Tibial nerve (tissue), 4 donors: ENCODE data around the gene HS1BP3. TPM values are rescaled to one million over a fixed set of nuclear protein-coding genes. Genes with fewer than 3 reads are reported as not detected.

Source experiments
- DNase-seq, 2 donors: peaks; one replicate each; pipeline ENCODE4 v3.0.0-alpha.2; 2019; ENCODE audit warnings: low spot score in 2 of 2
- H3K27ac ChIP-seq, 4 donors: fragments of 200-600 bp; sonication (generic) in 3 of 4; one replicate each; pipeline ENCODE4 v1.5.1; 2017 to 2019; ENCODE audit warnings: mild to moderate bottlenecking in 1 of 4
- H3K27me3 ChIP-seq, 2 donors: fragments of 200-600 bp; sonication (generic) in 1 of 2; one replicate each; pipeline versions ENCODE4 v1.5.1 to v1.6.0; 2017 to 2019
- H3K36me3 ChIP-seq, 3 donors: fragments of 200-600 bp; sonication (generic); one replicate each; pipeline ENCODE4 v1.5.1; 2018 to 2019
- H3K4me1 ChIP-seq, 4 donors: fragments of 200-600 bp; sonication (generic) in 3 of 4; one replicate each; pipeline ENCODE4 v1.5.1; 2017 to 2019
- H3K4me3 ChIP-seq, 4 donors: fragments of 200-600 bp; sonication (generic) in 3 of 4; one replicate each; pipeline ENCODE4 v1.5.1; 2017 to 2019; ENCODE audit warnings: mild to moderate bottlenecking in 1 of 4, moderate library complexity in 1 of 4
- H3K9me3 ChIP-seq, 4 donors: fragments of 200-600 bp; sonication (generic) in 3 of 4; one replicate each; pipeline ENCODE4 v1.5.1; 2017 to 2019
- EP300 ChIP-seq, 2 donors: sonication (generic); formaldehyde crosslinking; IDR thresholded peaks; one replicate each; pipeline ENCODE4 v1.6.1; 2017; ENCODE audit warnings: antibody characterized with exemption in 2 of 2, mild to moderate bottlenecking in 1 of 2
- POLR2A ChIP-seq, 2 donors: fragments of 450-650 bp; IDR thresholded peaks; one replicate each; pipeline ENCODE4 v1.6.1; 2017; ENCODE audit warnings: antibody characterized with exemption in 2 of 2, mild to moderate bottlenecking in 2 of 2, moderate library complexity in 2 of 2
- WGBS, 2 donors: methylation state at CpG; one replicate each; pipeline ENCODE4 v1.1.5; 2018; 5-methylcytosine and 5-hydroxymethylcytosine counted together
- total RNA-seq, 4 donors: library from RNA; depleted of rRNA; stranded (reverse); fragments of >200 nt; gene quantifications; one replicate each; pipeline ENCODE4 v1.1.0, GENCODE V29; 2016
- TF ChIP-seq, protein P1 (sequence below), 5 experiments: fragments of 200-600 bp in 3 of 5; fragments of 450-650 bp in 2 of 5; sonication (generic) in 3 of 5; IDR thresholded peaks; one replicate each; pipeline ENCODE4 v1.5.1; 2016 to 2019; ENCODE audit warnings: antibody characterized with exemption in 5 of 5, mild to moderate bottlenecking in 3 of 5, moderate library complexity in 2 of 5

Gene HS1BP3
- total RNA-seq, 4 donors from 2014 or later = 24.5 to 45.9 (median 33.8) TPM

DNA sequence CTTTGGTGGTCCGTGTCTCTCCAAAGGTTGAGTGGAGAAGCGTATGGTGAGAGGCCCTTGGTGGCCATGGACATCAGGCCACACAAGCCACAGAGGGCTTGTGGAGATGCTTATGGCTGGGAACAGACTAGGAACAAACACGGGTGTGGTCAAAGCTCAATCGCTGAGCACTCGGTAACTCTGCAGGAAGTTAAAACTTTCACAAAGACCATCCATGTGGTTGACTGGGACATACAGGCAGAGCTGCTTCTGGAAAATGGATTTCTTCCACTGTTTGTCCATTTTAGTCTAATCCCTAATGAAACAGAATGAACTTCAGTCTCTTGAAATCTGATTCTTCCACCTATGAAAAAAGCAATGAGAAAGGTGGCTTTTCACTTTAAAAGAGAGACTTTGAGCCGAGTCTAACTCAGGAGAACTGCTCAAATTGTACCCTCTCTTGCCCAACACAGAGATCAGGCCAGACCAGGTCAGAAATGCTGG is 33.7 kb upstream of the HS1BP3 start:
- Histone ChIP-seq H3K4me3 (no peak overlapping the region), H3K27ac (no peak overlapping the region), H3K4me1 (no peaks in the 10 kb centered on the region), H3K9me3 (no peaks in the 10 kb centered on the region), H3K27me3 (no peaks in the 10 kb centered on the region), H3K36me3 (peaks cover 0 to 89% (median 0%) of the 10 kb centered on the region in 3 donors)
- no peak for DNase-seq
- 89 to 91% methylated on average over 6 of the region's 6 CpGs for WGBS, 2 donors
- TF ChIP-seq, protein P1, sequence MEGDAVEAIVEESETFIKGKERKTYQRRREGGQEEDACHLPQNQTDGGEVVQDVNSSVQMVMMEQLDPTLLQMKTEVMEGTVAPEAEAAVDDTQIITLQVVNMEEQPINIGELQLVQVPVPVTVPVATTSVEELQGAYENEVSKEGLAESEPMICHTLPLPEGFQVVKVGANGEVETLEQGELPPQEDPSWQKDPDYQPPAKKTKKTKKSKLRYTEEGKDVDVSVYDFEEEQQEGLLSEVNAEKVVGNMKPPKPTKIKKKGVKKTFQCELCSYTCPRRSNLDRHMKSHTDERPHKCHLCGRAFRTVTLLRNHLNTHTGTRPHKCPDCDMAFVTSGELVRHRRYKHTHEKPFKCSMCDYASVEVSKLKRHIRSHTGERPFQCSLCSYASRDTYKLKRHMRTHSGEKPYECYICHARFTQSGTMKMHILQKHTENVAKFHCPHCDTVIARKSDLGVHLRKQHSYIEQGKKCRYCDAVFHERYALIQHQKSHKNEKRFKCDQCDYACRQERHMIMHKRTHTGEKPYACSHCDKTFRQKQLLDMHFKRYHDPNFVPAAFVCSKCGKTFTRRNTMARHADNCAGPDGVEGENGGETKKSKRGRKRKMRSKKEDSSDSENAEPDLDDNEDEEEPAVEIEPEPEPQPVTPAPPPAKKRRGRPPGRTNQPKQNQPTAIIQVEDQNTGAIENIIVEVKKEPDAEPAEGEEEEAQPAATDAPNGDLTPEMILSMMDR (IDR thresholded peaks at IDR 0.05) = no peak
- TF ChIP-seq EP300 (IDR thresholded peaks at IDR 0.05) (no peak), POLR2A (IDR thresholded peaks at IDR 0.05) (no peak)

DNA sequence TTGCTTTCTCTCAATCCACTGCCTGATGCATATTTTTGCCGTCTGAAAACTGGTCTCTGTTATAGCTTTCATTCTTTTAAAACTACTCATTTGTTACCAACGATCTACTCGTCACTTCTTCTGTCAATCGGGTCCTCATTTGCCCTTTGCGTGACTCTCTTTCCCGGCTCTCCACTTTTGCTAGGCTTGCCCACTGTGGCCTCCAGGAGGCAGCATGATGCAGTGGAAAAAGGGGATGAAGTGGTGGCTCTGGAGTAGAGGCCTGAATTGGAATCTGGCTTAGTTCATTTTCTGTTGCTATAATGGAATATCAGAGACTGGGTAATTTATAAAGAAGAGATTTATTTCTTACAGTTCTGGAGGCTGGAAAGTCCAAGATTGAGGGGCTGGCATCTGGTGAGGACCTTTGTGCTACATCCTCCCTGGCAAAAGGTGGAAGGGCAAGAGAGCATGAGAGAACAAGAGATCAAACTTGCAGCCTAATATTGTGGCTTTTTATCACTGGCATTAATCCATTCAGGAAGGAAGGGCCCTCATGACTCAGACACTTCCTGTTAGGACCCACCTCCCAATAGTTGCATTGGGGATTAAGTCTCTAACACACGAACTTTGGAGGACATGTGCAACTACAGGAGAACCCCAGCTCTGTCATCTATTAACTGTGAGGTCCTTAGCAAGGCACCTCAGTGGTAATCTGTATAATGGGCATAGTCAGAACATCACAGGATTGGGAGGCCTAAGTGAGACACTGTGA is 31.4 kb upstream of the HS1BP3 start:
- DNase-seq = no peak
- Histone ChIP-seq H3K36me3 (peaks cover 0 to 69% (median 0%) of the 10 kb centered on the region in 3 donors), H3K4me3 (no peak overlapping the region), H3K27ac (no peak overlapping the region), H3K4me1 (no peaks in the 10 kb centered on the region), H3K27me3 (no peaks in the 10 kb centered on the region), H3K9me3 (no peaks in the 10 kb centered on the region)
- TF ChIP-seq, protein P1 (IDR thresholded peaks at IDR 0.05) = peak in 4 of 5 experiments; percentile 14 to 30 (median 16)
- no peak for TF ChIP-seq POLR2A (IDR thresholded peaks at IDR 0.05)
- 70 to 72% methylated on average over 7 of the region's 7 CpGs for WGBS, 2 donors

DNA sequence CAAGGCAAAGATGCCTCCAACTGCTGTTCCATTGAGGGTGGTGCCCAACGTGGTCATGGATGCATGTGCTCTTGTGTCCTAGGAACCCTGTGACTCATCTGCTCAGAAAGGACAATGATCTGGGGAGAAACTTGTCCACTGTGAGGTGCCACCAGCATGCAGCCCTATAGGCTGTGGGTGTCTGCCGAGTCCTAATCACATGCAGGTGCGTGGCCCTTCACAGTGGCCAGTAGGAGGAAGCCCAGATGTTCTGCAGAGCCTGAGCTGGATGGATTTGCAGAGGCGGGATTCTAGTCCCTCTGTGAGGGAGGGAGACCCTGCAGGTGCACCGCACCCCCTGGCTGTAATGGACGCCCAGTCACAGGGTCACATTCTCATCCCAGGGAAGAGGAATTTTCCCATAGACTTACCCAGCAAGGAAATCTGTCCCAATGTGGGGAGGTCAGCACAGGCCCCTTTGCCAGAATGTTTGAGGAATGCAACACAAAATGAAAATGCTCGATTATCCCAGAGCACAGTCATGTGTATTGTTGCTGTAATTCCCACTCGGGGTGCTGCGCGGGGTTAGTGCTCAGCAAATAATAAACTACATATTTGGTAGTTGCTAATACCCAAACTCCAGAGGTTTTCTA is 30.0 kb upstream of the HS1BP3 start:
- Histone ChIP-seq H3K9me3 (no peaks in the 10 kb centered on the region), H3K27ac (no peak overlapping the region), H3K27me3 (no peaks in the 10 kb centered on the region), H3K4me1 (no peaks in the 10 kb centered on the region), H3K4me3 (no peak overlapping the region), H3K36me3 (peaks cover 0 to 55% (median 0%) of the 10 kb centered on the region in 3 donors)
- TF ChIP-seq POLR2A (IDR thresholded peaks at IDR 0.05) (no peak), EP300 (IDR thresholded peaks at IDR 0.05) (no peak)
- TF ChIP-seq, protein P1 (IDR thresholded peaks at IDR 0.05) = no peak
- DNase-seq = no peak
- 65 to 75% methylated on average over 10 of the region's 10 CpGs for WGBS, 2 donors

DNA sequence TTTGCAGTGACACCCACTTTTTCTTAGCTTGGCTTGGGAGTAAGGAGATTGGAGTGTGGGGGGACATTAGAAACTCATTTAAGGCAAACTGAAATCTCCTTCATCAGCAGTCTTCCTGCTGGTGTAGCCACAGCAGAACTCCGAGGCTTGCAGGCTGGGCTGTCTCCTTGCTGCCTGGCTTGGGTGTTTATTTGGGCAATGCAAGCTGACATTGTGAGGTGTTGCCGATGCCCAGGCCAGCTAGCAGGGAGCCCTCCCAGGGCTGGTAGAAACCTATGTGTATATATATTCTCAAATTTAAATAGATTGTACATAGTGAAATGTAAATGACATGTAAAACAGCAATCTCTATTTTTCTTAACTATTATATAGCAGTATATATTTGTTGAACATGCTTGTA is 27.9 kb upstream of the HS1BP3 start:
- H3K4me1 ChIP-seq = peaks cover 0 to 10% (median 2%) of the 10 kb centered on the region in 4 donors

More for the DNA sequence above, 27.9 kb upstream of the HS1BP3 start:
- peaks cover 0 to 11% of the 10 kb centered on the region in 2 donors for H3K27me3 ChIP-seq
- H3K9me3 ChIP-seq = no peaks in the 10 kb centered on the region
- TF ChIP-seq POLR2A (IDR thresholded peaks at IDR 0.05) (no peak), EP300 (IDR thresholded peaks at IDR 0.05) (no peak)
- TF ChIP-seq, protein P1 (IDR thresholded peaks at IDR 0.05) = no peak
- peaks cover 0 to 40% (median 0%) of the 10 kb centered on the region in 3 donors for H3K36me3 ChIP-seq
- no peak overlapping the region for H3K4me3 ChIP-seq
- no peak for DNase-seq
- 91 to 92% methylated on average over 2 of the region's 2 CpGs for WGBS, 2 donors
- no peak overlapping the region for H3K27ac ChIP-seq
